ENCODE data around the gene SULF2.

The SULF2 gene

DNA sequence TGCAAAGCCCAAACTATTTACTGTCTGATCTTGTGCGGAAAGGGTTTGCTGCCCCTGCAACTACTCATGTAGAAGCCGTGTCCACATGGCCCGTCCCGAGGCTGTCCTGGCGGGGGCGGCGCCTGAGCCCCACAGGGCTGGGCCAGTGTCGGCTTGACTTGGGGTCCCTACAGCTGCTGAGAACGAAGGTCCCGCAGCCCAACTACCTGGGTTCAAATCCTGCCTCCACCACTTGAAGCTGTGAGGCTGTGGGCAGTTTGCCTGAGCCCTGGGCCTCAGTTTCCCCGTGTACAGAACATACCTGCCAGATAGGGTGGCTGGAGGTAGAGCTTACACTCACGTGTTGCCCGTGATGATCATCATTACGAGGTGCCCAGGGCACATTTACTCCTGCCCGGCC is 111.1 kb downstream of the SULF2 start:
- no peaks in the 10 kb centered on the region for H3K9me3 ChIP-seq
- no peaks in the 10 kb centered on the region for H3K27me3 ChIP-seq (ENCODE audit: low read depth)
- no peak overlapping the region for H3K4me3 ChIP-seq
- DNase-seq (ENCODE audit: low spot score in 2 of 2) = no peak
- H3K36me3 ChIP-seq (replicated peaks) = no peaks in the 10 kb centered on the region
- H3K4me1 ChIP-seq = no peaks in the 10 kb centered on the region
- in situ Hi-C loops (cut with MboI; ENCODE audit: low sequenced_read_pairs) = no loop called here

DNA sequence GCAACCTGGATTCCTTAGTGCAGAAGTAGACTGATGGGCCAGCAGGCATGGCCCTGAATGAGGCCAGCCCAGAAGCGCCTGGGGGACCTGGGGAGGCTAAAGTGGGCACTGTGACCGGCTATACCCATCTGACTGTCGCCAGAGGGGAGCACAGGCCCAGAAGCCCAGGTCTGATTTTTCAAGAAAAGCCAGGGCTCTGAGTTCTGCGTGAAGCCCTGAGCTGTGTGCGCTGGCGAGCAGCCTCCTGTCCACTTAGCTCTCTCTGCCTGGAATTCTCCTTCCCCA is 111.7 kb downstream of the SULF2 start:
- no peaks in the 10 kb centered on the region for H3K36me3 ChIP-seq (replicated peaks)

DNA sequence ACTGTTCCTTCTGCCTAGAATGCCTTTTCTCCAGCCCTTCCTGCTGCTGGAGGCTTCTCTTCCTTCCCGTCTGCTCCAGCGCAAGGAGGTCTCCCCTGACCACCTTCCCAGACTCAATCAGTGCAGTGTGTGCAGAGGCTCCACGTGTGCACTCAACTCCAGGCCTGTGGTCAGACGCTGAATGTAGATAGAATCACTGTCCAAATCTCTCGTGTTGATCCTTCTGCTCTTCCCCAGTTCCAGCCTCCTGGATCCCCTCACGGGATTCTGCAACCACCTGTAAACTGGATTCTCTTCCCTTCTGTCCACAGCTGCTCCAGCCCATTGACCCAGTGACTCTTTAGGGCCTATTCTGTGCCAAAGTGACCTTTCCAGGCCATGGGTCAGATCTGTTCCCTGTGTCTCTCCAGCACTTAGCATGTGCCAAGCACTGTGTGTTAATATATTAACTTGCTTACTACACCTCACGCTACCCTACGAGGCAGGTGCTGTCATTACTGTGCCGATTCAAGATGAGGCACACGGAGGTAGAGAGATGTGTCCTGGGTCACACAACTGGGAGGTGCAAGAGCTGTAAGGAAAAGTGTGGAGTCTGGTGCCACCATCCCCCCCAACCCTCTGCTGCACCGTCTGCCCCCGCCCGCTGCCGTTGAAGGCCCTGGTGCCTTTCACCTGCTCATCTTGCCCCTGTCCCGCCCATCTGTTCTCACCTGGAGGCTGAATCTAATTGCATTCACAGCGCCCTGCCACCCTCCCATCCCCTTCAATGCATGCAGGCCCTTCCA is 112.2 kb downstream of the SULF2 start:
- DNase-seq (ENCODE audit: low spot score in 2 of 2) = no peak
- H3K9me3 ChIP-seq = no peaks in the 10 kb centered on the region
- no peaks in the 10 kb centered on the region for H3K4me1 ChIP-seq
- H3K27me3 ChIP-seq (ENCODE audit: low read depth) = no peaks in the 10 kb centered on the region
- no peak overlapping the region for H3K4me3 ChIP-seq
- in situ Hi-C loops (cut with MboI; ENCODE audit: low sequenced_read_pairs) = no loop called here
- H3K36me3 ChIP-seq (replicated peaks) = no peaks in the 10 kb centered on the region

More for the DNA sequence above, 111.7 kb downstream of the SULF2 start:
- in situ Hi-C loops (cut with MboI; ENCODE audit: low sequenced_read_pairs) = no loop called here
- H3K9me3 ChIP-seq = no peaks in the 10 kb centered on the region
- no peak overlapping the region for H3K4me3 ChIP-seq
- no peaks in the 10 kb centered on the region for H3K4me1 ChIP-seq
- DNase-seq (ENCODE audit: low spot score in 2 of 2) = no peak
- H3K27me3 ChIP-seq (ENCODE audit: low read depth) = no peaks in the 10 kb centered on the region

DNA sequence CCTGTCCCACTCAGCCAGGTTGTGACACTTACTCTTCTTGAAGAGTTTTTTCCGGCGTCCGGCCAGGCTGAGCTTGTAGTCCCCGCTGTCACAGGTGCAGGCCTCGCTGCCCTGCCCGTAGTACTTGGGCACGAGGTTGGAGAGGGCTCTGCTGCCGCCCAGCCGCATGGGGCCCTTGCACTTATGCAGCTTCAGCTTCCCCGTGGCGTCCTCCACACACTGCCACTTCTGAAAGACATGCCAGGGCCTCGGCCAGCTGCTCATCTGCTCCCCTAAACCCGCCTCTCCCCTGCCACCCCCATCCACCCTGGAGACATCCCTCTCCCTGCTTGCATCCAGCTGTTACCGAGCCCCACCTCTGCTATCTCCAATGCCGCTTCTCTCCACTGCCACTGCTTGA is 113.1 kb downstream of the SULF2 start:
- Histone ChIP-seq H3K27me3 (ENCODE audit: low read depth) (no peaks in the 10 kb centered on the region), H3K9me3 (no peaks in the 10 kb centered on the region), H3K4me3 (no peak overlapping the region), H3K36me3 (replicated peaks) (no peaks in the 10 kb centered on the region), H3K4me1 (no peaks in the 10 kb centered on the region)
- no peak for DNase-seq (ENCODE audit: low spot score in 2 of 2)
- in situ Hi-C loops (cut with MboI; ENCODE audit: low sequenced_read_pairs) = no loop called here

DNA sequence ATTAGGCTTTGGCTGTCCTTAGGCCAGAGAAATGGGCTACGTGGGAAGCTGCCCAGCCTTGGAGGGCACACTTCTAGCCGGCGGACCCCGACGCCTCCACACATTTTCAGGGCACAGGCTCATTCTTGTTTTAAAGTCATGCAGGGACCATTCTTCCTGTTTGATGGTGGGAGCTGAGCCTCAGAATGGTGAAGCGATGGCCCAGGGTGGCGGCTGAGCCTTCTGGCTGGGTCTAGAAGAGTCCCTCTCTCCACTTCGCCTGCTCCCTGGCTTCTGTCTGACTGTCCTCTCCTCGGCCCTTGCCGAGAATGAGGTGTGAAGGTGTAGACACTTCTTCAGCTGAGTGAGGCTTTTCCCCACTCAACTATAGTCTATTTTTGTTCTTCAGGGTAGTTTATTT is 114.4 kb downstream of the SULF2 start:
- no peaks in the 10 kb centered on the region for H3K27me3 ChIP-seq (ENCODE audit: low read depth)
- no peak overlapping the region for H3K4me3 ChIP-seq
- in situ Hi-C loops (cut with MboI; ENCODE audit: low sequenced_read_pairs) = no loop called here
- DNase-seq (ENCODE audit: low spot score in 2 of 2) = no peak
- H3K4me1 ChIP-seq = no peaks in the 10 kb centered on the region
- H3K9me3 ChIP-seq = no peaks in the 10 kb centered on the region
- H3K36me3 ChIP-seq (replicated peaks) = no peaks in the 10 kb centered on the region

DNA sequence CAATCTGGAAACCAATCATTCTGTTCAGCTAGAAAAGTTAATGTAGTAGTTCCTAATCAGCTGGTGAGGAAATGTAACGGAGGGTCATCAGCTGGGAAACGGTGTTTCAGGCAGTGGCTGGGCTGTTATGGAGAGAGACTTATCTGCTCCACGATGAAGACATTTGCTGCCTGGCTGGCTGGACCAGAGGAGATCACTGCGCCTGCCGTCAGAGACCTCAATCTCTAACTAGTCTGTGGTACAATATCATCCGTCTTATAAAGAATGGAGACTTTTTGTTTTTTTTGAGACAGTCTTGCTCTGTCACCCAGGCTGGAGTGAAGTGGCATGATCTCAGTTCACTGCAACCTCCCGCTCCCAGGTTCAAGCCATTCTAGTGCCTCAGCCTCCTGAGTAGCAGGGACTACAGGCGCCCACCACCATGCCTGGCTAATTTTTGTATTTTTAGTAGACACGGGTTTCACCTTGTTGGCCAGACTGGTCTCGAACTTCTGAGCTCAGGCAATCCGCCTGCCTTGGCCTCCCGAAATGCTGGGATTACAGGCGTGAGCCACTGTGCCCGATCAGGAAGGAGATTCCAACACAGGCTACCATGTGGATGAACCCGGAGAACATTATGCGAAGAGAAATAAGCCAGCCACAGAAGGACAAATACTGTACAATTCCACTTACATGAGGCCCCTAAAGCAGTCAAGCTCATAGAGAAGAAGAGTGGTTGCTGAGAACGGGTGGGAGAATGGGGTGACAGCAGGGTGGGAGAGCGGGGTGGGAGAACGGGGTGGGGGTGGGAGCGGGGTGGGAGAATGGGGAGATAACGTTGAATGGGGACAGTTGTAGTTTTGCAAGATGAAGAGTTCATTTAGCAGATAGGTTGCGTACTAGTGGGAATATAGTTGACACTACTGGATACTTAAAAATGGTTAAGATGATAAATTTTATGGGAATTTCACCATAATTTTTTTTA is 115.1 kb downstream of the SULF2 start:
- in situ Hi-C loops (cut with MboI; ENCODE audit: low sequenced_read_pairs) = no loop called here
- Histone ChIP-seq H3K27me3 (ENCODE audit: low read depth) (no peaks in the 10 kb centered on the region), H3K36me3 (replicated peaks) (no peaks in the 10 kb centered on the region), H3K9me3 (no peaks in the 10 kb centered on the region), H3K4me3 (no peak overlapping the region), H3K4me1 (no peaks in the 10 kb centered on the region)
- no peak for DNase-seq (ENCODE audit: low spot score in 2 of 2)

DNA sequence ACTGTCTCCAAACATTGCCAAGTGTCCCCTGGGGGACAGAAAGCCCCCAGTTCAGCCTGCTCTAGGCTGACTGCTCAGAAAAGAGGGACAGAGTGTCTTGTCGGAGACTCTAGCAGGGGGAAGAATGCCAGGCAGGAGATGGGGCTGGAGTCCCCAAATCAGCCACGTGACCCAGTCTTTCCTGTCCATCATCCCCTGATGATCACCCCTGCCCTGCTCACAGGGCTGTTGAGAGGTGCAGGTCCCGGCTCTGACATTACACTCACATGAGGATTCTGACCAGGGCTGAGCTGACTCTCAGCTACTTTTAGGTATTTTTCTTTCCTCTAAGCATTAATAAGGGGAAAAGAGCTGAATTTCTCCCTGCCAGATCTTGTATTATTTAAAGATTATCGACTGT is 115.8 kb downstream of the SULF2 start:
- in situ Hi-C loops (cut with MboI; ENCODE audit: low sequenced_read_pairs) = no loop called here
- Histone ChIP-seq H3K27me3 (ENCODE audit: low read depth) (no peaks in the 10 kb centered on the region), H3K36me3 (replicated peaks) (no peaks in the 10 kb centered on the region), H3K4me3 (no peak overlapping the region), H3K9me3 (no peaks in the 10 kb centered on the region), H3K4me1 (no peaks in the 10 kb centered on the region)
- no peak for DNase-seq (ENCODE audit: low spot score in 2 of 2)

DNA sequence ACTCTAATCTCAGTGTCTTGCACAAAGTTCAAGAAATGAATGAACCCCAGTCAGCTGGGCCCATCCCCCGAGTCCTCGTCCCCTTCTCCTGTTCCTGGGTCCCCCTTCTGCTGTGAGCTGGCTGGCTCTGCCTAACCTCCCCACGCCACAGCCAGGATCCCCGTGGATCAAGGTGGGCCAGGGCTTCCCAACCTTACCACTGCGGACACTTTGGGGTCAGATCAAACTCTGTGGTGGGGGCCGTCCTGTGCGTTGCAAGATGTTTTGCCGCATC is 116.2 kb downstream of the SULF2 start:
- Histone ChIP-seq H3K27me3 (ENCODE audit: low read depth) (no peaks in the 10 kb centered on the region), H3K9me3 (no peaks in the 10 kb centered on the region), H3K4me3 (no peak overlapping the region), H3K36me3 (replicated peaks) (no peaks in the 10 kb centered on the region), H3K4me1 (no peaks in the 10 kb centered on the region)
- in situ Hi-C loops (cut with MboI; ENCODE audit: low sequenced_read_pairs) = no loop called here
- no peak for DNase-seq (ENCODE audit: low spot score in 2 of 2)

DNA sequence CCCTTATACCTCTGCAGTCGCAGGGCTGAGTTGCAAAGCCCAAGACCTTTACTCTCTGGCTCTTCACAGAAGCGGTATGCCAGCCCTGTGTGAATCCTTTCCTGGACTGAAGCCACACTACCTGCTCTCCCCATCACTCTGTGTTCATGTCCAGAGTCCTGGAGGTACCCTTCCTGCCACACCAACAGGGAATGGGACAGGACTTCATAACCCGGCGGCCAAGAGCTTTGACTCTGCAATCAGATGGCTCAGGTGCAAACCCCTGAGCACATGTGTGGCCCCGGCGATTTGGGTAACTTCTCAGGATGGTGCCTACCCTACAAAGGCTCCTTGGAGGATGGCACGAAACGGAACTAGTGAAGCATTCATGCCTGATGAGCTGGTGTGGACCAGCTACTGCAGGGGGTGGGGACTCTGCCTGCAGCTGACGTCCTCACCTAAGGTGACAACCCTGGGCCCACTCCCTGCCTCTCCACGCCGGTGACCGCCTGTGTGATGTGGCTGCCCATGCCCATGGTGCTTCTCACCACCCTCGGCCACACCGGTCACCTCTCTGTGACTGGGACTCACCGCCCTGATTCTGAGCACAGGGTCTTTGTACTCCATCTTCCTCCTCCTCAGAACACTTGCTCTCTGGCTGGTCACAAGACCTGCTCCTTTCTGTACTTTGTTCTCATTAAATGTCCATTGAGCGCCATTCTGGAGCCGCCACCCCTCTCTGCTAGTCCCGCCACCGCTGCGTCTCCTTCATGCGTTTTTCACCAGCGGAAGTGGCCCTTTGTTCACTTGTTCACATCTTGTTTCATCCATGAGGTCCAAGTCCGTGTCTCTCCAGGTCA is 116.7 kb downstream of the SULF2 start:
- no peaks in the 10 kb centered on the region for H3K9me3 ChIP-seq

DNA sequence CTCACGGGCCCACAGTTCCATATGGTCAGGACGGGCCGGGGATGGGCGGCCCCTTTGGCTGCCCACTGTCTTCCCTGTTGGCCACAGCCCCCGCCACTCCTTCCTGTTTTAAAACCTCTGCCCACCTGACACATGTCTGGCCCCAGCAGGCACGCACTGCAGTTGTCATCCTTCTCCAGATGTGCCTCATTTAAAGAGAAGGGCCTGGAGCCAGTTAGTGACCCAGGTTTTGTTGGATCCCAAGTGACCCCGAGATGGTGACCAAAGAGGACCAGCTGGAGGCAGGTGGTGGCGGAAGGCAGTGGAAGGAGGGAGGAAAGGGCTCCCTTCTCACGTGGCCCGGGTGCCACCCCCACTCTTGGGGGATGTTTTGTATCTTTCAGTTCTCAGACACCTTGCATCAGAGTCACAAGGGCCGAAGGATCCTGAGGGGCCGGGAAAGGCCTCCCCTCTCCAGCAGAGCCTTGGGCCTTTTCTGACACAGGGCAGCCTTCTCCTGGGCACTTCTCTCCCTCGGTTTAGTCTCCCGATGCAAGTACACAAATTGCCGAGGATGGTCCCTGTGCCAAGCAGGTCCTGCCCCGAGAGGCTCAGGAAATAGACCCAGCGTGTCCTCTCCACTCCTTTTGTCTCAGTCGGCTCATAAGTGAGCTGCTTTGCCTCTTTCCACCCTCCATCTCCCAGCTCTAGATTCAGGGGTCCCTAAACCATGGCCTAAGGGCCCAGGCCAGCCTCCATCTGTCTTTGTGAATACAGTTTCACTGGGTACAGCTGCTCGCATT is 117.6 kb downstream of the SULF2 start:
- DNase-seq (ENCODE audit: low spot score in 2 of 2) = no peak
- Histone ChIP-seq H3K4me3 (no peak overlapping the region), H3K4me1 (no peaks in the 10 kb centered on the region), H3K9me3 (no peaks in the 10 kb centered on the region), H3K36me3 (replicated peaks) (no peaks in the 10 kb centered on the region), H3K27me3 (ENCODE audit: low read depth) (no peaks in the 10 kb centered on the region)
- in situ Hi-C loops (cut with MboI; ENCODE audit: low sequenced_read_pairs) = no loop called here

More for the DNA sequence above, 116.7 kb downstream of the SULF2 start:
- no peaks in the 10 kb centered on the region for H3K4me1 ChIP-seq
- in situ Hi-C loops (cut with MboI; ENCODE audit: low sequenced_read_pairs) = no loop called here
- H3K27me3 ChIP-seq (ENCODE audit: low read depth) = no peaks in the 10 kb centered on the region
- no peak for DNase-seq (ENCODE audit: low spot score in 2 of 2)
- no peaks in the 10 kb centered on the region for H3K36me3 ChIP-seq (replicated peaks)
- H3K4me3 ChIP-seq = no peak overlapping the region

DNA sequence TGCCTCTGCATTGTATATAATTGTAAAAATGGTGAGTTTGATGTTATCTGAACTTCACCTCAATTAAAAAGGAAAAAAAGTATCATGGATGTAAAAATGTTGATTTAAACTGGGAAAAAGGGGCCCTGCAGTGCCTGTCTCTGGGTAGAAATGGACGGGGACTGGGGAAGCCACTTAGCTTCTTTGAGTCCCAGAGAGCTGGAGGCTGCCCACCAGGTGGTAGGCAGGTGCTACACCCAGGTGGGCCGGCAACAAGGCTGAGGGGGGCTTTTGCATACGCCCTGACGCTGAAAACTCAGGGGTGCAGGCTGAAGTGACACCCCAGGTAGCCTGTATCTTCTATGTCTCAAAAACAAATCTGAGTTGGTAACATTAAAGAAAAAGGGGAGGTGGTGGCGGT is 118.2 kb downstream of the SULF2 start:
- no peak overlapping the region for H3K4me3 ChIP-seq
- no peaks in the 10 kb centered on the region for H3K4me1 ChIP-seq
- H3K36me3 ChIP-seq (replicated peaks) = no peaks in the 10 kb centered on the region
- H3K27me3 ChIP-seq (ENCODE audit: low read depth) = no peaks in the 10 kb centered on the region
- in situ Hi-C loops (cut with MboI; ENCODE audit: low sequenced_read_pairs) = no loop called here
- DNase-seq (ENCODE audit: low spot score in 2 of 2) = no peak
- no peaks in the 10 kb centered on the region for H3K9me3 ChIP-seq

DNA sequence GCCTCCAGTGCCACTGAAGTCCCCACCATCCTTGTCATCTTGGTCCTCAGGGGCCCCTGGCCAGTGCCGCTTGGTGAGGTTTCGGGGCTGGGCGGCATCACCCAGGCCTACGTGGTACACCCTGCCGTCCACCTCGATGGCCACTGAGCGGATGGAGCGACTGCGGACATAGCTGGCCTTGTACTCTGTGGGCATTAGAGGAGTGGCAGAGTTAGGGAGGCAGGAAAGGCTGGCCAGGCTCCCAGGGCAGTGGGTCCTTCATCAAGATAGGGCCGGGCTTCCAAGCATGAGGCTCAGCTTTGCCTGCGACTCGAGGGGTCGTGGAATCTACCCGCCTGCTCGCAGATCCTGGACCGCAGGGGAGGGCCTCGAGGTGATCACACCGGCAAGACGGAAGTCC is 119.0 kb downstream of the SULF2 start:
- in situ Hi-C loops (cut with MboI; ENCODE audit: low sequenced_read_pairs) = no loop called here
- DNase-seq (ENCODE audit: low spot score in 2 of 2) = no peak
- Histone ChIP-seq H3K27me3 (ENCODE audit: low read depth) (no peaks in the 10 kb centered on the region), H3K4me3 (no peak overlapping the region), H3K36me3 (replicated peaks) (no peaks in the 10 kb centered on the region), H3K9me3 (no peaks in the 10 kb centered on the region), H3K4me1 (no peaks in the 10 kb centered on the region)

DNA sequence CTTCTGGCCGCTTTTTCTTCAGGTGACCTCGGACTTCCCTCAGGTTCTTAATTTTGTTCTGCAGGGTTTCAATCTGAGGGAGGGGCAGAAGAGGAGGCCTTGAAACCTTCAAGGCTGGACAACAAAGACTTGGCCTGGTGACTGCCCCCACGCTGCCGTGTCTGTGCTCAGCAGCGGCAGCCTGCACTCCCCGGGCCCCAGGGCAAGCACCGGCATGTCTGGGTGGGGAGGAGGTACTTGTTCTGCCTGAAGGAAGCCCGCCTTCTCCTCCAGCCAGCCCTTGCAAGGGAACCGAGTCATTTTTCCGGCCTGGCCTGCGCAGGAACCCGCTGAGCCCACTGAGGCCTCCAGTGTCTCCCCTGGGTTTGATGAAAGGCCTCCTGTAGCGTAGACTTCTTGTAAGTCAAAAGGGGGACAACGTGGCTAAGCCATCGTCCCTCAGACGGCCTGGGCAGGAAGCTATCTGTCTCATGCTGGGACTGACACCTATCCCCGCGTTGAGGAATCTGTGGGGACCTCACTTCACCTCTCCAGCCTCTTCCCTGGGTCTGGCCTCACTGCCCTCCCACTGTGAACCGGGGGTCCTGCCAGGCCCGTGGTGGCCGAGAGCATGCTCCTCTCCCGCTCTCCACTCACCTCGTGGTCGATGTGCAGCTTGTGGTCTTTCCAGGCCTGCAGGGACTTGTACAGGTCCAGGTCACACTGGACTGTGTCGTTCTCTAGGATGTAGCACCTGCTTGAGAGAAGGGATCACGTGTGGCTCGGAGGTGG is 119.9 kb downstream of the SULF2 start:
- no peaks in the 10 kb centered on the region for H3K9me3 ChIP-seq
- H3K27me3 ChIP-seq (ENCODE audit: low read depth) = no peaks in the 10 kb centered on the region
- H3K4me3 ChIP-seq = no peak overlapping the region
- no peaks in the 10 kb centered on the region for H3K4me1 ChIP-seq
- H3K36me3 ChIP-seq (replicated peaks) = no peaks in the 10 kb centered on the region
- in situ Hi-C loops (cut with MboI; ENCODE audit: low sequenced_read_pairs) = no loop called here
- no peak for DNase-seq (ENCODE audit: low spot score in 2 of 2)

Measured in HAP-1 (cell line).